K562 (cell line): ENCODE results near the gene CFC1. TPM values are rescaled to one million over a fixed set of nuclear protein-coding genes. Genes with fewer than 3 reads are reported as not detected.

Source experiments
- polyA plus RNA-seq, 8 experiments: library from polyadenylated mRNA; depleted of rRNA in 4 of 8; stranded (reverse) in 5 of 8; unstranded in 3 of 8; fragments of >200 nt; fragmentation: Nextera tagmentation in 2 of 8; fragmentation: Illumina TruSeq in 1 of 8; extraction: Ambion mirVana in 2 of 8; extraction: Trizol in 1 of 8; gene quantifications; 2 replicates each; pipeline versions ENCODE4 v1.2.1 to v1.2.3, GENCODE V29; 2011 to 2014; ENCODE audit warnings: inconsistent platforms in 1 of 8, missing spikeins in 1 of 8
- small RNA-seq: library from RNA; depleted of rRNA; stranded (forward); fragments of <200 nt; gene quantifications from one replicate; pipeline ENCODE3, GENCODE V24; 2014
- total RNA-seq, 7 experiments: library from RNA; depleted of rRNA in 6 of 7; stranded (reverse); fragments of >200 nt in 6 of 7; fragmentation: Illumina TruSeq in 2 of 7; extraction: Trizol in 2 of 7; gene quantifications; 2 replicates each; pipeline versions ENCODE4 v1.2.1 to v1.2.3, GENCODE V29; 2011 to 2021; ENCODE audit warnings: low replicate concordance in 1 of 7

CFC1 gene
- total and polyA plus RNA-seq, 9 of the 15 experiments (the other 6 are each of a cell fraction or from before 2014, with no cell fraction given) = not detected

Small RNA genes lying within 50 kb of the gene (small RNA-seq; reads per million reads assigned to genes)
- gene RF00017 (not detected), gene RNU6-848P (not detected)

Other genes starting within 250 kb of the CFC1 start
- gene PTPN18, start 243.5 kb downstream of the CFC1 start, total RNA-seq (2014; rRNA removed) = 49.6 and 57.0 TPM in 2 replicates
- gene PTPN18, start 243.5 kb downstream of the CFC1 start, total RNA-seq (2014; rRNA removed; fragmentation: Illumina TruSeq; extraction: Trizol) = 36.9 and 37.6 TPM in 2 replicates
- 35.2 and 38.5 TPM in 2 replicates for gene PTPN18, start 243.5 kb downstream of the CFC1 start, total RNA-seq (2015; rRNA removed; fragmentation: Illumina TruSeq; extraction: Trizol)
- 64.0 and 64.4 TPM in 2 replicates for gene PTPN18, start 243.5 kb downstream of the CFC1 start, total RNA-seq (2021)
- 51.0 and 58.7 TPM in 2 replicates for gene PTPN18, start 243.5 kb downstream of the CFC1 start, polyA plus RNA-seq (2011; rRNA removed)
- 79.5 and 90.7 TPM in 2 replicates for gene PTPN18, start 243.5 kb downstream of the CFC1 start, polyA plus RNA-seq (2014; fragmentation: Illumina TruSeq; extraction: Trizol)
- 10 to 100 TPM; 11.6 to 19.3 TPM for gene PTPN18, start 243.5 kb downstream of the CFC1 start, polyA plus RNA-seq (2014; fragmentation: Nextera tagmentation; extraction: Ambion mirVana)
- 67.4 and 76.7 TPM in 2 replicates for gene PTPN18, start 243.5 kb downstream of the CFC1 start, polyA plus RNA-seq (2014; rRNA removed)
- gene POTEI, start 90.2 kb downstream of the CFC1 start, total RNA-seq (2014; rRNA removed) = 0.78 and 1.00 TPM in 2 replicates
- gene POTEI, start 90.2 kb downstream of the CFC1 start, total RNA-seq (2014; rRNA removed; fragmentation: Illumina TruSeq; extraction: Trizol) = 2.6 and 2.8 TPM in 2 replicates
- 2.3 and 2.5 TPM in 2 replicates for gene POTEI, start 90.2 kb downstream of the CFC1 start, total RNA-seq (2015; rRNA removed; fragmentation: Illumina TruSeq; extraction: Trizol)
- 3.7 and 3.9 TPM in 2 replicates for gene POTEI, start 90.2 kb downstream of the CFC1 start, total RNA-seq (2021)
- gene POTEI, start 90.2 kb downstream of the CFC1 start, polyA plus RNA-seq (2011; rRNA removed) = 0.49 and 0.71 TPM in 2 replicates
- 0.79 and 0.89 TPM in 2 replicates for gene POTEI, start 90.2 kb downstream of the CFC1 start, polyA plus RNA-seq (2014; fragmentation: Illumina TruSeq; extraction: Trizol)
- under 1 TPM; 0.07 to 0.28 TPM for gene POTEI, start 90.2 kb downstream of the CFC1 start, polyA plus RNA-seq (2014; fragmentation: Nextera tagmentation; extraction: Ambion mirVana)
- gene POTEI, start 90.2 kb downstream of the CFC1 start, polyA plus RNA-seq (2014; rRNA removed) = 0.74 and 1.3 TPM in 2 replicates
- not detected in 2 replicates for gene CFC1B, start 78.4 kb downstream of the CFC1 start, total RNA-seq (2014; rRNA removed)
- gene CFC1B, start 78.4 kb downstream of the CFC1 start, total RNA-seq (2014; rRNA removed; fragmentation: Illumina TruSeq; extraction: Trizol) = not detected in 2 replicates
- gene CFC1B, start 78.4 kb downstream of the CFC1 start, total RNA-seq (2015; rRNA removed; fragmentation: Illumina TruSeq; extraction: Trizol) = not detected in 2 replicates
- gene CFC1B, start 78.4 kb downstream of the CFC1 start, total RNA-seq (2021) = not detected in 2 replicates
- gene CFC1B, start 78.4 kb downstream of the CFC1 start, polyA plus RNA-seq (2011; rRNA removed) = not detected in 2 replicates
- gene CFC1B, start 78.4 kb downstream of the CFC1 start, polyA plus RNA-seq (2014; fragmentation: Illumina TruSeq; extraction: Trizol) = not detected in 2 replicates
- not detected for gene CFC1B, start 78.4 kb downstream of the CFC1 start, polyA plus RNA-seq (2014; fragmentation: Nextera tagmentation; extraction: Ambion mirVana)
- not detected in 2 replicates for gene CFC1B, start 78.4 kb downstream of the CFC1 start, polyA plus RNA-seq (2014; rRNA removed)
- not detected in 2 replicates for gene POTEJ, start 11.9 kb upstream of the CFC1 start, total RNA-seq (2014; rRNA removed)
- not detected in 2 replicates for gene POTEJ, start 11.9 kb upstream of the CFC1 start, total RNA-seq (2014; rRNA removed; fragmentation: Illumina TruSeq; extraction: Trizol)
- gene POTEJ, start 11.9 kb upstream of the CFC1 start, total RNA-seq (2015; rRNA removed; fragmentation: Illumina TruSeq; extraction: Trizol) = not detected in 2 replicates
- not detected in 2 replicates for gene POTEJ, start 11.9 kb upstream of the CFC1 start, total RNA-seq (2021)
- not detected in 2 replicates for gene POTEJ, start 11.9 kb upstream of the CFC1 start, polyA plus RNA-seq (2011; rRNA removed)
- not detected in 2 replicates for gene POTEJ, start 11.9 kb upstream of the CFC1 start, polyA plus RNA-seq (2014; fragmentation: Illumina TruSeq; extraction: Trizol)
- not detected for gene POTEJ, start 11.9 kb upstream of the CFC1 start, polyA plus RNA-seq (2014; fragmentation: Nextera tagmentation; extraction: Ambion mirVana)
- gene POTEJ, start 11.9 kb upstream of the CFC1 start, polyA plus RNA-seq (2014; rRNA removed) = not detected in 2 replicates
- not detected in 2 replicates for gene GPR148, start 129.5 kb upstream of the CFC1 start, total RNA-seq (2014; rRNA removed)
- not detected in 2 replicates for gene GPR148, start 129.5 kb upstream of the CFC1 start, total RNA-seq (2014; rRNA removed; fragmentation: Illumina TruSeq; extraction: Trizol)
- not detected in 2 replicates for gene GPR148, start 129.5 kb upstream of the CFC1 start, total RNA-seq (2015; rRNA removed; fragmentation: Illumina TruSeq; extraction: Trizol)
- gene GPR148, start 129.5 kb upstream of the CFC1 start, total RNA-seq (2021) = not detected in 2 replicates
- not detected in 2 replicates for gene GPR148, start 129.5 kb upstream of the CFC1 start, polyA plus RNA-seq (2011; rRNA removed)
- not detected in 2 replicates for gene GPR148, start 129.5 kb upstream of the CFC1 start, polyA plus RNA-seq (2014; fragmentation: Illumina TruSeq; extraction: Trizol)
- not detected for gene GPR148, start 129.5 kb upstream of the CFC1 start, polyA plus RNA-seq (2014; fragmentation: Nextera tagmentation; extraction: Ambion mirVana)
- not detected in 2 replicates for gene GPR148, start 129.5 kb upstream of the CFC1 start, polyA plus RNA-seq (2014; rRNA removed)
- not detected in 2 replicates for gene AMER3, start 156.0 kb upstream of the CFC1 start, total RNA-seq (2014; rRNA removed)
- not detected in 2 replicates for gene AMER3, start 156.0 kb upstream of the CFC1 start, total RNA-seq (2014; rRNA removed; fragmentation: Illumina TruSeq; extraction: Trizol)
- not detected in 2 replicates for gene AMER3, start 156.0 kb upstream of the CFC1 start, total RNA-seq (2015; rRNA removed; fragmentation: Illumina TruSeq; extraction: Trizol)
- gene AMER3, start 156.0 kb upstream of the CFC1 start, total RNA-seq (2021) = not detected in 2 replicates
- not detected in 2 replicates for gene AMER3, start 156.0 kb upstream of the CFC1 start, polyA plus RNA-seq (2011; rRNA removed)
- not detected in 2 replicates for gene AMER3, start 156.0 kb upstream of the CFC1 start, polyA plus RNA-seq (2014; fragmentation: Illumina TruSeq; extraction: Trizol)
- not detected for gene AMER3, start 156.0 kb upstream of the CFC1 start, polyA plus RNA-seq (2014; fragmentation: Nextera tagmentation; extraction: Ambion mirVana)
- gene AMER3, start 156.0 kb upstream of the CFC1 start, polyA plus RNA-seq (2014; rRNA removed) = not detected in 2 replicates
- not detected in 2 replicates for gene ARHGEF4, start 237.3 kb upstream of the CFC1 start, total RNA-seq (2014; rRNA removed)
- not detected in 2 replicates for gene ARHGEF4, start 237.3 kb upstream of the CFC1 start, total RNA-seq (2014; rRNA removed; fragmentation: Illumina TruSeq; extraction: Trizol)
- gene ARHGEF4, start 237.3 kb upstream of the CFC1 start, total RNA-seq (2015; rRNA removed; fragmentation: Illumina TruSeq; extraction: Trizol) = not detected in 2 replicates
- gene ARHGEF4, start 237.3 kb upstream of the CFC1 start, total RNA-seq (2021) = not detected in 2 replicates
- not detected in 2 replicates for gene ARHGEF4, start 237.3 kb upstream of the CFC1 start, polyA plus RNA-seq (2011; rRNA removed)
- gene ARHGEF4, start 237.3 kb upstream of the CFC1 start, polyA plus RNA-seq (2014; fragmentation: Illumina TruSeq; extraction: Trizol) = not detected in 2 replicates
- not detected for gene ARHGEF4, start 237.3 kb upstream of the CFC1 start, polyA plus RNA-seq (2014; fragmentation: Nextera tagmentation; extraction: Ambion mirVana)
- not detected in 2 replicates for gene ARHGEF4, start 237.3 kb upstream of the CFC1 start, polyA plus RNA-seq (2014; rRNA removed)